Sigmoid colon (tissue), 3 donors: Measurements from ENCODE around the gene VAMP2.

ENCODE experiments used
- POLR2A ChIP-seq, 2 donors: fragments of 450-650 bp; IDR thresholded peaks; one replicate each; pipeline ENCODE4 v1.6.1; 2016; ENCODE audit warnings: antibody characterized with exemption in 2 of 2, mild to moderate bottlenecking in 2 of 2, moderate library complexity in 2 of 2
- TF ChIP-seq, protein P1 (sequence below), 4 experiments: fragments of 450-650 bp in 3 of 4; fragments of 200-600 bp in 1 of 4; IDR thresholded peaks; one replicate each; pipeline ENCODE4 v1.5.1; 2016 to 2019; ENCODE audit warnings: antibody characterized with exemption in 4 of 4, mild to moderate bottlenecking in 3 of 4, moderate library complexity in 2 of 4

DNA sequence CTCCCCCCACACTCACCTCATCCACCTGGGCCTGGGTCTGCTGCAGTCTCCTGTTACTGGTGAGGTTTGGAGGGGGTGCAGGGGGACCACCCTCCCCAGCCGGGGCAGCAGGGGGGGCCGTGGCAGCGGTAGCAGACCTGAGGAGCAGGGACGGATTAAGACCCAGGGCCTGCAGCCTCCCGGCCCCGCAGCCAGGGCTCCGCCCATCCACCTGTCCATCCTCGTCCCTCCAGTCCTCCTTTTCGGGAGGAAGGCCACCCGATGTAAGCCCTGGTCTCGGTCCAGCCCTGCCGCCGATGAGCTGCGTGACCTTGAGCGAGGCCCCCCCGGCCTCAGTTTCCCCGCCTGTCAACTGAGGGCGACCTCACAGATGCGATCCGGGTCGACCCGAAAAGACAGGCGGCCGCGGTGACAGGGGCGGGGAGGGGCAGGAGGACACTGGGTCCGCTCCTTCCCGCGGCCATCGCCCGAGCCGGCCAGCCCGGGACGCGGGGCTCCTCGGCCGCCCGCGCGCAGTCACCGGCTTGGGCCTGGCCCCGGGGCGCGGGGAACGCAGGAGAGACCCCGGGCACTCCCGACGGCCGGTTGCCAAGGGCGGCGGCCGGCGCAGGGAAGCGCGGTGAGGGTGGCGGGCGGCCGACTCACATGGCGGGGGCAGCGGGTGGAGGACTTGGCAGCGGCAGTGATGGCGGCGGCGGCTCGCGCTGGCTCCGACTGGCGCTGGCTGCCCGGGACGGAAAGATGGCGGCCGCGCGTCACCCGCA is at the start of gene VAMP2:
- peak in 1 of 2 donors; percentile 33 for TF ChIP-seq POLR2A (IDR thresholded peaks at IDR 0.05)
- TF ChIP-seq, protein P1, sequence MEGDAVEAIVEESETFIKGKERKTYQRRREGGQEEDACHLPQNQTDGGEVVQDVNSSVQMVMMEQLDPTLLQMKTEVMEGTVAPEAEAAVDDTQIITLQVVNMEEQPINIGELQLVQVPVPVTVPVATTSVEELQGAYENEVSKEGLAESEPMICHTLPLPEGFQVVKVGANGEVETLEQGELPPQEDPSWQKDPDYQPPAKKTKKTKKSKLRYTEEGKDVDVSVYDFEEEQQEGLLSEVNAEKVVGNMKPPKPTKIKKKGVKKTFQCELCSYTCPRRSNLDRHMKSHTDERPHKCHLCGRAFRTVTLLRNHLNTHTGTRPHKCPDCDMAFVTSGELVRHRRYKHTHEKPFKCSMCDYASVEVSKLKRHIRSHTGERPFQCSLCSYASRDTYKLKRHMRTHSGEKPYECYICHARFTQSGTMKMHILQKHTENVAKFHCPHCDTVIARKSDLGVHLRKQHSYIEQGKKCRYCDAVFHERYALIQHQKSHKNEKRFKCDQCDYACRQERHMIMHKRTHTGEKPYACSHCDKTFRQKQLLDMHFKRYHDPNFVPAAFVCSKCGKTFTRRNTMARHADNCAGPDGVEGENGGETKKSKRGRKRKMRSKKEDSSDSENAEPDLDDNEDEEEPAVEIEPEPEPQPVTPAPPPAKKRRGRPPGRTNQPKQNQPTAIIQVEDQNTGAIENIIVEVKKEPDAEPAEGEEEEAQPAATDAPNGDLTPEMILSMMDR (IDR thresholded peaks at IDR 0.05) = peak in 2 of 4 experiments; percentile 18 to 29
